ENCODE results near the gene C3orf85.

GRCh38 chr3:109132801-109133473 lies 3.6 kb upstream of the C3orf85 start:
- TF ChIP-seq, protein P1, sequence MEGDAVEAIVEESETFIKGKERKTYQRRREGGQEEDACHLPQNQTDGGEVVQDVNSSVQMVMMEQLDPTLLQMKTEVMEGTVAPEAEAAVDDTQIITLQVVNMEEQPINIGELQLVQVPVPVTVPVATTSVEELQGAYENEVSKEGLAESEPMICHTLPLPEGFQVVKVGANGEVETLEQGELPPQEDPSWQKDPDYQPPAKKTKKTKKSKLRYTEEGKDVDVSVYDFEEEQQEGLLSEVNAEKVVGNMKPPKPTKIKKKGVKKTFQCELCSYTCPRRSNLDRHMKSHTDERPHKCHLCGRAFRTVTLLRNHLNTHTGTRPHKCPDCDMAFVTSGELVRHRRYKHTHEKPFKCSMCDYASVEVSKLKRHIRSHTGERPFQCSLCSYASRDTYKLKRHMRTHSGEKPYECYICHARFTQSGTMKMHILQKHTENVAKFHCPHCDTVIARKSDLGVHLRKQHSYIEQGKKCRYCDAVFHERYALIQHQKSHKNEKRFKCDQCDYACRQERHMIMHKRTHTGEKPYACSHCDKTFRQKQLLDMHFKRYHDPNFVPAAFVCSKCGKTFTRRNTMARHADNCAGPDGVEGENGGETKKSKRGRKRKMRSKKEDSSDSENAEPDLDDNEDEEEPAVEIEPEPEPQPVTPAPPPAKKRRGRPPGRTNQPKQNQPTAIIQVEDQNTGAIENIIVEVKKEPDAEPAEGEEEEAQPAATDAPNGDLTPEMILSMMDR (IDR thresholded peaks at IDR 0.05), result no peak
- TF ChIP-seq POLR2A (IDR thresholded peaks at IDR 0.05), result no peak
